ENCODE data around the gene UGT1A6. TPM values are rescaled to one million over a fixed set of nuclear protein-coding genes. Genes with fewer than 3 reads are reported as not detected.

Gene UGT1A6
- total RNA-seq, 1 experiment from 2014 or later, result not detected

GRCh38 chr2:233689501-233689900 is 3.2 kb upstream of the UGT1A6 start:
- TF ChIP-seq ZNF281 (CRISPR knock-in tag; IDR thresholded peaks at IDR 0.05) (no peak), HMGA2 (CRISPR knock-in tag; IDR thresholded peaks at IDR 0.05) (no peak), ZNF219 (CRISPR knock-in tag; IDR thresholded peaks at IDR 0.05; ENCODE audit: borderline replicate concordance) (no peak), HMGXB4 (CRISPR knock-in tag; IDR thresholded peaks at IDR 0.05) (no peak), CREM (CRISPR knock-in tag; IDR thresholded peaks at IDR 0.05) (no peak), JUN (CRISPR knock-in tag; IDR thresholded peaks at IDR 0.05) (no peak), ZNF416 (CRISPR knock-in tag; IDR thresholded peaks at IDR 0.05) (no peak), SMAD3 (CRISPR knock-in tag; IDR thresholded peaks at IDR 0.05; ENCODE audit: borderline replicate concordance) (no peak), ESRRA (CRISPR knock-in tag; IDR thresholded peaks at IDR 0.05; ENCODE audit: borderline replicate concordance) (no peak), SOX15 (CRISPR knock-in tag; IDR thresholded peaks at IDR 0.05) (no peak), ZNF138 (CRISPR knock-in tag; conservative IDR thresholded peaks at IDR 0.05) (no peak), CREB1 (CRISPR knock-in tag; IDR thresholded peaks at IDR 0.05) (no peak), CBFB (CRISPR knock-in tag; IDR thresholded peaks at IDR 0.05; ENCODE audit: low read depth) (no peak), PREB (CRISPR knock-in tag; IDR thresholded peaks at IDR 0.05; ENCODE audit: borderline replicate concordance) (no peak), ZBTB21 (CRISPR knock-in tag; IDR thresholded peaks at IDR 0.05; ENCODE audit: borderline replicate concordance) (no peak), ZNF532 (CRISPR knock-in tag; IDR thresholded peaks at IDR 0.05; ENCODE audit: borderline replicate concordance) (no peak), ATF6 (CRISPR knock-in tag; IDR thresholded peaks at IDR 0.05) (no peak), KAT7 (CRISPR knock-in tag; IDR thresholded peaks at IDR 0.05; ENCODE audit: borderline replicate concordance) (no peak), NFATC4 (CRISPR knock-in tag; IDR thresholded peaks at IDR 0.05) (no peak)
- no peak overlapping the region for H3K4me3 Mint-ChIP-seq
- no peak for DNase-seq (ENCODE audit: low spot score)
- peaks cover 3% of the 10 kb centered on the region; the same call in 1 of the 2 replicates for H3K27me3 Mint-ChIP-seq (ENCODE audit: low read depth)
- H3K36me3 Mint-ChIP-seq, result no peaks in the 10 kb centered on the region
- ChIA-PET POLR2A (no interaction called here), CTCF (interaction anchor here (1.4 kb wide), 1 partner anchor 22 kb away, joined by 3 read pairs; no protein-coding TSS in a partner anchor)
- no peak for ATAC-seq
- H3K9me3 Mint-ChIP-seq, result 0 out of 2 replicates have a peak, but pooled peaks cover 4% of the 10 kb centered on the region
- H3K4me1 Mint-ChIP-seq, result peaks cover 24% of the 10 kb centered on the region
- no peak overlapping the region for H3K27ac Mint-ChIP-seq
